HUDEP-2 (cell line): ENCODE results near the gene SLC9B1.
A peak's percentile ranks its signal among the peaks of the same experiment; 100 is the strongest.
"Not testable (repeated sequence)": the region's sequence is repeated elsewhere in the genome, so short reads cannot be mapped to it uniquely, and the experiment has no call there.

ENCODE experiments used
- DNase-seq, 76 experiments: peaks; one replicate each; lab custom pipeline; 2025; ENCODE audit not compliant: unreplicated experiment in 76 of 76; lab: John Stamatoyannopoulos, UW

Gene SLC9B1

GRCh38 chr4:103011378-103012025, 8.0 kb downstream of the SLC9B1 start:
- DNase-seq: peak; percentile 9 to 98 (median 85)

GRCh38 chr4:103010804-103011203, 8.7 kb downstream of the SLC9B1 start:
- DNase-seq: peak in 1 of 76 experiments; percentile 13

- DNase-seq: peak in 37 of 76 experiments; percentile 1 to 76 (median 45)
Observed at GRCh38 chr4:103008875-103009729, 10.4 kb downstream of the SLC9B1 start.

- DNase-seq: peak in 2 of 76 experiments; percentile 6 to 11
Observed at GRCh38 chr4:103002551-103002950, 17.0 kb downstream of the SLC9B1 start.

- DNase-seq: no peak
Observed at GRCh38 chr4:102994803-102995202, 24.7 kb downstream of the SLC9B1 start.

GRCh38 chr4:102993985-102994384, 25.5 kb downstream of the SLC9B1 start:
- not testable (repeated sequence) for DNase-seq

- DNase-seq: no peak
Observed at GRCh38 chr4:102988429-102989020, 31.0 kb downstream of the SLC9B1 start.

- no peak for DNase-seq
Observed at GRCh38 chr4:102981005-102981404, 38.5 kb downstream of the SLC9B1 start.

GRCh38 chr4:102961813-102962212, 57.7 kb downstream of the SLC9B1 start:
- not testable (repeated sequence) for DNase-seq

- DNase-seq: peak in 3 of 76 experiments; percentile 1 to 9 (median 4)
Observed at GRCh38 chr4:102959496-102959895, 60.0 kb downstream of the SLC9B1 start.

GRCh38 chr4:102945066-102945465, 74.4 kb downstream of the SLC9B1 start:
- no peak for DNase-seq

GRCh38 chr4:102938063-102938462, 81.4 kb downstream of the SLC9B1 start:
- DNase-seq: not testable (repeated sequence)

GRCh38 chr4:102935716-102936115, 83.8 kb downstream of the SLC9B1 start:
- no peak for DNase-seq

- not testable (repeated sequence) for DNase-seq
Observed at GRCh38 chr4:102919697-102920096, 99.8 kb downstream of the SLC9B1 start.

- no peak for DNase-seq
Observed at GRCh38 chr4:102918859-102919258, 100.6 kb downstream of the SLC9B1 start.

GRCh38 chr4:102901804-102902203, 117.7 kb downstream of the SLC9B1 start:
- no peak for DNase-seq

- DNase-seq: not testable (repeated sequence)
Observed at GRCh38 chr4:102897610-102898009, 121.9 kb downstream of the SLC9B1 start.

GRCh38 chr4:102896547-102896946, 123.0 kb downstream of the SLC9B1 start:
- DNase-seq: not testable (repeated sequence)

- DNase-seq: not testable (repeated sequence)
Observed at GRCh38 chr4:102889866-102890265, 129.6 kb downstream of the SLC9B1 start.

- DNase-seq: not testable (repeated sequence)
Observed at GRCh38 chr4:102888570-102888969, 130.9 kb downstream of the SLC9B1 start.

- no peak for DNase-seq
Observed at GRCh38 chr4:102883278-102883677, 136.2 kb downstream of the SLC9B1 start.
